Panc1 (cell line): Measurements from ENCODE around the gene PIGC.

Experiments
- CTCF ChIP-seq: fragments of 450-650 bp; IDR thresholded peaks from 2 replicates; pipeline ENCODE4 v1.5.1; 2017; ENCODE audit warnings: mild to moderate bottlenecking
- POLR2AphosphoS5 ChIP-seq: IDR thresholded peaks from 2 replicates; pipeline ENCODE4 v1.6.1; 2012; ENCODE audit warnings: mild to moderate bottlenecking, low read depth, low read length, moderate library complexity
- REST ChIP-seq, 2 experiments: IDR thresholded peaks; 2 replicates each; pipeline ENCODE4 v1.6.1; 2011 to 2012; ENCODE audit warnings: low read depth in 2 of 2, control low read depth in 1 of 2, low read length in 1 of 2, mild to moderate bottlenecking in 1 of 2, moderate library complexity in 1 of 2; ENCODE audit not compliant: insufficient read depth in 1 of 2
- SIN3A ChIP-seq: IDR thresholded peaks from 2 replicates; pipeline ENCODE4 v1.6.1; 2012; ENCODE audit warnings: low read depth, mild to moderate bottlenecking, low read length, moderate library complexity, borderline replicate concordance; ENCODE audit not compliant: insufficient read depth

- TF ChIP-seq SIN3A (no peak), CTCF (no peak), REST (IDR thresholded peaks at IDR 0.05; ENCODE audit: insufficient read depth in 1 of 2, low read depth in 2 of 2, low read length in 1 of 2) (no peak), POLR2AphosphoS5 (no peak)
Observed at GRCh38 chr1:172406968-172407367, 36.9 kb downstream of the PIGC start.
